Type B pancreatic cell (in vitro differentiated cells): ENCODE measurements around the gene OR6S1. TPM values are rescaled to one million over a fixed set of nuclear protein-coding genes. Genes with fewer than 3 reads are reported as not detected.

Source experiments
- DNase-seq: peaks from one replicate; pipeline ENCODE4 v3.0.0; 2021; ENCODE audit warnings: mixed read lengths; ENCODE audit not compliant: unreplicated experiment; ENCODE audit errors: extremely low spot score
- H3K27ac Mint-ChIP-seq: 2 replicates; pipeline ENCODE4 v1.8.0; 2021; ENCODE audit warnings: mild to moderate bottlenecking, mixed read lengths
- H3K27me3 Mint-ChIP-seq: 2 replicates; pipeline ENCODE4 v1.8.0; 2021; ENCODE audit warnings: mixed read lengths
- H3K36me3 Mint-ChIP-seq: 2 replicates; pipeline ENCODE4 v1.8.0; 2021; ENCODE audit warnings: mixed read lengths
- H3K4me1 Mint-ChIP-seq: one replicate; pipeline ENCODE4 v1.8.0; 2021; ENCODE audit warnings: mixed read lengths; ENCODE audit not compliant: unreplicated experiment
- H3K4me3 Mint-ChIP-seq: 2 replicates; pipeline ENCODE4 v1.8.0; 2021; ENCODE audit warnings: mild to moderate bottlenecking, mixed read lengths
- H3K9me3 Mint-ChIP-seq: 2 replicates; pipeline ENCODE4 v1.8.0; 2021; ENCODE audit warnings: mixed read lengths
- CTCF ChIP-seq: fragments of 200-600 bp; sonication (generic); conservative IDR thresholded peaks from 2 replicates; pipeline ENCODE4 v1.5.0; 2021; ENCODE audit warnings: antibody characterized with exemption, mild to moderate bottlenecking
- long read RNA-seq: library from polyadenylated mRNA; unstranded; transcript quantifications from one replicate; pipeline ENCODE4 v2.0.0, GENCODE V29; 2020
- total RNA-seq: library from RNA; stranded (reverse); gene quantifications from 2 replicates; pipeline ENCODE4 v1.2.1, GENCODE V29; 2021; ENCODE audit warnings: low replicate concordance

OR6S1 gene
- total RNA-seq = not detected in 2 replicates
- long read RNA-seq = 0 reads

GRCh38 chr14:20641591-20641990, at the start of gene OR6S1:
Gene OR6S1 (minus strand): TSS chr14:20641691. CDS start chr14:20641691, 0 bp downstream.
- Mint-ChIP-seq H3K9me3 (no peaks in the 10 kb centered on the region), H3K4me1 (no peaks in the 10 kb centered on the region), H3K36me3 (no peaks in the 10 kb centered on the region), H3K27ac (no peak within 1 kb of the TSS), H3K4me3 (no peak within 1 kb of the TSS), H3K27me3 (peaks cover 64% of the 10 kb centered on the region)
- TF ChIP-seq CTCF = no peak
- no peak for DNase-seq

GRCh38 chr14:20690848-20691640, 49.6 kb upstream of the OR6S1 start:
- peak overlapping the region; percentile 55 for H3K4me3 Mint-ChIP-seq

GRCh38 chr14:20688167-20688839, 46.8 kb upstream of the OR6S1 start, which contains the start of gene ANG:
Gene ANG (plus strand): TSS chr14:20688764. CDS start chr14:20693565, 4,801 bp downstream.
- Mint-ChIP-seq H3K4me1 (peaks cover 14% of the 10 kb centered on the region), H3K36me3 (peaks cover 5% of the 10 kb centered on the region), H3K9me3 (no peaks in the 10 kb centered on the region), H3K27me3 (no peaks in the 10 kb centered on the region), H3K4me3 (peak within 1 kb of the TSS; percentile 68), H3K27ac (peak within 1 kb of the TSS; percentile 58)
- no peak for TF ChIP-seq CTCF
- no peak for DNase-seq

More at GRCh38 chr14:20690848-20691640, 49.6 kb upstream of the OR6S1 start:
- Mint-ChIP-seq H3K36me3 (peaks cover 5% of the 10 kb centered on the region), H3K9me3 (no peaks in the 10 kb centered on the region), H3K4me1 (peaks cover 13% of the 10 kb centered on the region), H3K27me3 (no peaks in the 10 kb centered on the region), H3K27ac (peak overlapping the region; percentile 32)
- TF ChIP-seq CTCF = peak; percentile 89
- no peak for DNase-seq

GRCh38 chr14:20687362-20688166, 46.1 kb upstream of the OR6S1 start:
- DNase-seq = no peak
- peaks cover 14% of the 10 kb centered on the region for H3K4me1 Mint-ChIP-seq
- no peaks in the 10 kb centered on the region for H3K9me3 Mint-ChIP-seq
- H3K4me3 Mint-ChIP-seq = peak overlapping the region; percentile 68
- no peak for TF ChIP-seq CTCF
- no peaks in the 10 kb centered on the region for H3K27me3 Mint-ChIP-seq
- H3K27ac Mint-ChIP-seq = peak overlapping the region; percentile 58
- peaks cover 5% of the 10 kb centered on the region for H3K36me3 Mint-ChIP-seq

- H3K9me3 Mint-ChIP-seq = no peaks in the 10 kb centered on the region
- TF ChIP-seq CTCF = no peak
- no peak for DNase-seq
- H3K27me3 Mint-ChIP-seq = peaks cover 4% of the 10 kb centered on the region
- peak overlapping the region; percentile 54 for H3K27ac Mint-ChIP-seq
- peaks cover 14% of the 10 kb centered on the region for H3K4me1 Mint-ChIP-seq
- peak overlapping the region; percentile 76 for H3K4me3 Mint-ChIP-seq
- peaks cover 5% of the 10 kb centered on the region for H3K36me3 Mint-ChIP-seq
Observed at GRCh38 chr14:20686386-20687143, 45.1 kb upstream of the OR6S1 start.
